ENCODE measurements around the gene LRRC23.
A peak's percentile ranks its signal among the peaks of the same experiment; 100 is the strongest.
"Not testable (repeated sequence)": the region's sequence is repeated elsewhere in the genome, so short reads cannot be mapped to it uniquely, and the experiment has no call there.

The LRRC23 gene

DNA sequence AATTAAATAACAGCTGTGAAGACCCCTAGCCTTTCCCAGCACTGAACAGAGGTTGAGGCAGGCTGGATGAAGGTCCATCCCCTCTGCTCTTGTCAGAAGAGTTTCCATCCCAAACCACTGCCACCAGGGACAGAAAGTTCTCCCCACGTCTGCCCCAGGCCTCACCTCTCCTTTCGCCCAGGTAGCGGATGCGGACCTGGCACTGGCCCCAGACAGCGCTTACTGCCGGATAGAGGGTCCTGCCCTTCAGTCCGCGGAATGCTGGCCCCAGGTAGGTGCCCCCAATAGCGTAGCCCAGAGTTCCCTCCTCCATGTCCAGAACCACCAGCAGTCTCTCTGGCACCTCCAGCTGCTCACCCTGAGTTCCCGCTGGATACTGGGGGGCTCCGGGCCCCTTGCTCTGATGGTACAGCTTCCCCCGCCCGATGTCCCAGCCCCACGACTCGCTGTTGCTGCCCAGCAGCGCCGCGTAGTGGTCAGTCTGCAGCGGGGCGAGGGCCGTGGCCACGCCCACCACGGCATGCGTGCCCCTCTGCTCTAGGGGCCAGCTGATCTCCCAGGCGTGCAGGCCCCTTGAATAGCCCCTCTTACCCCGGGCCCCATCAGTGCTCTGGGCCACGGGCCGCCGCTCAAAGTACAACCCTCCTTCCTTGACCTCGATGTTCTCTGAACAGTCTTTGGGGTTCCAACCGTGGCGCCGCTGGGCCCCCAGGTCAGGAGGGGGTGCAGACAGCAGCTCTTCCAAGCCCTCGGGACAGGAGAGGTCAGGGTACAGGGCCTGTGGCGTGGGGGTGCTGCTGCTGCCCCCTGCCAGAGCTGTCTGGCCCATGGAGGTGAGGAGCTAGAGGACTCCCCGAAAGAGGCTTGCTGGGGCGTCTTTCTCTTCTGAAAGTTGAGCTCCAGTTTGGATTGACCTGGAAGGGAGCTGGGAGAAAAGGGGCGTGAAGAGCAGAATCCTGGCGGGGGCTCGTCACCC, 32.3 kb upstream of the LRRC23 start:
- peak; percentile 98 for DNase-seq (ENCODE audit: low spot score)

- DNase-seq (ENCODE audit: low spot score) = peak; percentile 100
These were observed 31.3 kb upstream of the LRRC23 start, which contains the start of gene SPSB2 for GRCh38 chr12:6873094-6874014. TSS of gene SPSB2 (minus strand) at chr12:6873303. CDS start at chr12:6872901, 402 bp downstream.

GRCh38 chr12:6874015-6874368, 30.6 kb upstream of the LRRC23 start:
- not testable (repeated sequence) for DNase-seq (ENCODE audit: low spot score)

- DNase-seq (ENCODE audit: low spot score) = not testable (repeated sequence)
These were observed 24.8 kb upstream of the LRRC23 start for GRCh38 chr12:6879824-6880223.

DNA sequence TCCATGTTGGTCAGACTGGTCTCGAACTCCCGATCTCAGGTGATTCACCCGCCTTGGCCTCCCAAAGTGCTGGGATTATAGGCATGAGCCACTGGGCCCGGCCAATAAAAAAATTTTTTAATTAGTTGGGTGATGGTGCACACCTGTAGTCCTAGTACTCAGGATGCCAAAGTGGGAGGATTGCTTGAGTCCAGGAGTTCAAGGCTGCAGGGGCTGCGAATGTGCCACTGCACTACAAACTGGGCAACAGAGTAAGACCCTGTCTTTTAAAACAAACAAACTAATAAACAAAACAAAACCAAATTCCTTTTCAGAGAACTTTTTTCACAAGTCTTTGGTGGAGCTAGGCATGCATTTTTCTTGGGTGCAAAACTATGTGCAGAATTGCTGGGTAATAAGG, 21.4 kb upstream of the LRRC23 start:
- DNase-seq (ENCODE audit: low spot score) = no peak

GRCh38 chr12:6883683-6884082, 20.9 kb upstream of the LRRC23 start:
- DNase-seq (ENCODE audit: low spot score) = no peak

- DNase-seq (ENCODE audit: low spot score) = no peak
These were observed 20.1 kb upstream of the LRRC23 start for GRCh38 chr12:6884539-6884938.

DNA sequence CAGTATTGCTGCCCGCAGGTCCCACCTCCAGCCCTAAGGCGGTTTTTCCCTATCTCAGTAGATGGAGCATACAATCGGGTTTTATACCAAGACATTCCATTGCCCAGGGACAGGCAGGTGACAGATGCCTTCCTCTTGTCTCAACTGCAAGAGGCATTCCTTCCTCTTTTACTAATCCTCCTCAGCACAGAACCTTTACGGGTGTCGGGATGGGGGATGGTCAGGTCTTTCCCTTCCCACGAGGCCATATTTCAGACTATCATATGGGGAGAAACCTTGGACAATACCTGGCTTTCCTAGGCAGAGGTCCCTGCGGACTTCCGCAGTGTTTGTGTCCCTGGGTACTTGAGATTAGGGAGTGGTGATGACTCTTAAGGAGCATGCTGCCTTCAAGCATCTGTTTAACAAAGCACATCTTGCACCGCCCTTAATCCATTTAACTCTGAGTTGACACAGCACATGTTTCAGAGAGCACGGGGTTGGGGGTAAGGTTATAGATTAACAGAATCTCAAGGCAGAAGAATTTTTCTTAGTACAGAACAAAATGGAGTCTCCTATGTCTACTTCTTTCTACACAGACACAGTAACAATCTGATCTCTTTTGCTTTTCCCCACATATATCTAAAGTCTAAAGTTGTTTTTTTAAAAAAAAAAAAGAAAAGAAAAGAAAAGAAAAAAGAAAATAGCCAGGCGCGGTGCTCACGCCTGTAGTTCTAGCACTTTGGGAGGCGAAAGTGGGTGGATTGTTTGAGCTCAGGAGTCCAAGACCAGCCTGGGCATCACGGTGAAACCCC, 18.2 kb upstream of the LRRC23 start:
- not testable (repeated sequence) for DNase-seq (ENCODE audit: low spot score)

DNA sequence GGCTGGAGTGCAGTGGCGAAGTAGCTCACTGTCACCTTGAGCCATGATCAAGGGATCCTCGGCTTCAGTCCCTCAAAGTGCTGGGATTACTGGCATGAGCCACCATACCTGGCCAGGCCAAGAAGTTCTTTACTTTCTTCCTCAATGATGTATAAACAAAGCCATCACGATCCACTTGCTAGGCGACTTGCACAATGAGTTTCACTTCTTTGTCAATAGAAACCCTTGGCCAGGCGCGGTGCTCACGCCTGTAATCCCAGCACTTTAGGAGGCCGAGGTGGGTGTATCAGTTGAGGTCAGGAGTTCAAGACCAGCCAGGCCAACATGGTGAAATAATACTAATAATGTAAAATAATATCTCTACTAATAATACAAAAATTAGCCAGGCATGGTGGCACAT, 17.2 kb upstream of the LRRC23 start:
- DNase-seq (ENCODE audit: low spot score) = no peak

DNA sequence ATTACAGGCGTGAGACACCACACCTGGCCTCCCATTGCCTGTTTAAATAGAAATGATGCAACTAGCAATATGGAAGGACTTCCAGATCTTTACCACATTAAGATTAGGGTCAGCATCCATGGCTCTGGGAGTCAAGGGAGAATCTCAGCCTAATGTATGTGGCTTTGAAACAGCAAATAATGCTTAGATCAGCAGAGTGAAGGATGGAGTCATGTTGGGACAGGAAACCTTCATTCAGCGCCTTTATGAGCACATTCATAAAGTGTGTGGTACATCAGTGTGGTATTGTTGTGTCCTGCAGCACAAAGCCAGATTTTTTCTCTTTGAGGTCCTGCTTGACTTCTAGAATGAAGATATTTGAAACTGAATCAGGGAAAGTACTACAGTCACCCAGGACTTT, 16.3 kb upstream of the LRRC23 start:
- DNase-seq (ENCODE audit: low spot score) = no peak

DNA sequence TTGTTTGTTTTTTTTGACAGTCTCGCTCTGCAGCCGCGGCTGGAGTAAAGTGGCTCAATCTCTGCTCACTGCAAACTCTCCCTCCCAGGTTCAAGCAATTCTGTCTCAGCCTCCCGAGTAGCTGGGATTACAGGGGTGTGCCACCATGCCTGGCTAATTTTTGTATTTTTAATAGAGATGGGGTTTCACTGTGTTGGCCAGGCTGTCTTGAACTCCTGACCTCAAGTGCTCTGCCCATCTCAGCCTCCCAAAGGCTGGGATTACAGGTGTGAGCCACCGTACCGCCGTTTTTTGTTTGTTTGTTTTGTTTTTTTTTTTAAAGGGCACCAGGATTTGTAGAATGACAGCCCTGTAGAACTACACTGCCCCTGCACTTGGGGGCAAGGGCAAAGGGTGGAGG, 15.8 kb upstream of the LRRC23 start:
- not testable (repeated sequence) for DNase-seq (ENCODE audit: low spot score)

GRCh38 chr12:6889775-6890573, 14.6 kb upstream of the LRRC23 start:
- not testable (repeated sequence) for DNase-seq (ENCODE audit: low spot score)

- peak; percentile 100 for DNase-seq (ENCODE audit: low spot score)
These were observed 13.6 kb upstream of the LRRC23 start for GRCh38 chr12:6890789-6891645.

DNA sequence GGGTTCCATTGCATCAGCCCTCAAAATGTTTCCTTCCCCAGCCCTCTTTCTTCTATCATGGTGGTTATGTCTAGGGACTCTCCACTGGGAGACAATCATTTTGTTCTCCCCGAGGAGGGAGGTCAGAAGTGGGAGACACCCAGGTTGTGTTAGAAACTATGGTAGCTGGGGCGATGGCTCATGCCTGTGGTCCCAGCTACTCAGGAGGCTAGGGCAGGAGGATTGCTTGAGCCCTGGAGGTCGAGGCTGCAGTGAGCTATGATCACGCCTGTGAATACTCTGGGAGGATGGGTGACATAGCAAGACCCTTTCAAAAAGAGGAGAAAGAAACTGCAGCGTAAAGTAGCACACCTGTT, 13.0 kb upstream of the LRRC23 start:
- DNase-seq (ENCODE audit: low spot score) = no peak

- DNase-seq (ENCODE audit: low spot score) = not testable (repeated sequence)
These were observed 11.9 kb upstream of the LRRC23 start for GRCh38 chr12:6892683-6893082.

DNA sequence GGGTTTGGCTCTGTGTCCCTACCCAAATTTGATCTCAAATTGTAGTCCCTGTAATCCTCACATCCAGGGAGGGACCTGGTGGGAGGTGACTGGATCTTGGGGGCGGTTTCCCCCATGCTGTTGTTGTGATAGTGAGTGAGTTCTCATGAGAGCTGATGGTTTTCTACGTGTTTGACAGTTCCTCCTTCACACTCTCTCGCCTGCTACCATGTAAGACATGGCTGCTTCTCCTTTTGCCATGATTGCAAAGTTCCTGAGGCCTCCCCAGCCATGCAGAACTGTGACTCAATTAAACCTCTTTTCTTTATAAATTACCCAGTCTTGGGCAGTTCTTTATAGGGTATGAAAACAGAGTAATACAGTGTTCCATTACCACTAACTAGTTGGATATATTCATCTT, 10.3 kb upstream of the LRRC23 start:
- no peak for DNase-seq (ENCODE audit: low spot score)

- no peak for DNase-seq (ENCODE audit: low spot score)
These were observed 7.7 kb upstream of the LRRC23 start for GRCh38 chr12:6896846-6897435.

- no peak for DNase-seq (ENCODE audit: low spot score)
These were observed 5.2 kb upstream of the LRRC23 start for GRCh38 chr12:6899427-6899826.

DNA sequence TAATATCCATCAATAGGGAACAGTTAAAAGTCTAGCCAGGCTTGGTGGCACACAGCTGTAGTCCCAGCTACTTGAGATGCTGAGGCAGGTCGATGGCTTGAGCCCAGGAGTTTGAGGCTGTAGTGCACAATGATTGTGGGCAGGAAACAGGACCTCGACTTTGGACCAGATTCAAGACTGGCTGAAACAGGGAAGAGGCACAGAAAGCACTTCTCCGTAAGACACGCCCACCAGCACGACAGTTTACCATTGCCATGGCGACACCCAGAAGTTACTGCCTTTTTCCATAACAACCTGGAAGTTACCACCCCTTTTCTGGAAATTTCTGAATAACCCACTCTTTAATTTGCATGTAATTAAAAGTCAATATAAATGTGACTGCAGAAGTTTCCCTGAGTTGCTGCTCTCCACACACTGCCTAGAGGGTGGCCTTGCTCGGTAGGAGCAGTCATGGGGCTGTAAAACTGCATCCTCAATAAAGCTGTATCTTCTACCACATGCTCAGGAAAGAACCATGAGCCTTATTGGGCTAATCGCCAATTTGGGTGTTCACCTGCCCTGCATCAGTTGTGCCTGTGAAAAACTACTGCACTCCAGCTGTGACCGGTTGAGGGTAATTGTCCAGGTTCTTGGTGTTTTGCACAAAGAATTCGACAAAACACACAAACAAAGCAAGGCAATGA, 4.6 kb upstream of the LRRC23 start:
- no peak for DNase-seq (ENCODE audit: low spot score)

Data from ecto neural progenitor cell (in vitro differentiated cells).